ENCODE data around the gene NKPD1.
"Not testable (repeated sequence)": the region's sequence is repeated elsewhere in the genome, so short reads cannot be mapped to it uniquely, and the experiment has no call there.

NKPD1 gene

DNA sequence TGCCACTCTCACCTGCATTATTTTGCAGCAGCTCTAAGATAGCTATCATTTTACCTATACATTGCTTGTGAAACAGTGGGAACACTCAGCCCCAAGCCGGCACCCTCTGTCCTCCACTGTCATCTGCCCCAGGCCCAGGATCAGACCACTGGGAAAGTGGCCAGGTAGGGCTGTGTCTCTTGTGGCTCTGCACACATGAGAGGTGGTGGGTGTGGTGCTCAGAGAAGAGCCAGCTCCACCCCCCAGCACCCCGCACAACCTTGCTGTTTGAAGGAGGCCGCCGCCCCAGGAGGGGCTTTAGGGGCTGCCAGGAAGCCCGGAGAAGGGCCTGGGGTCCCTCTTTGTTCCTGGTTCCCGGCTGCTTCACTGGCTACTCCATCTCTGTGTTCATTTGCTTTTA lies 41.2 kb downstream of the NKPD1 start:
- no peak for FAIRE-seq
- DNase-seq (ENCODE audit: low spot score), result no peak

DNA sequence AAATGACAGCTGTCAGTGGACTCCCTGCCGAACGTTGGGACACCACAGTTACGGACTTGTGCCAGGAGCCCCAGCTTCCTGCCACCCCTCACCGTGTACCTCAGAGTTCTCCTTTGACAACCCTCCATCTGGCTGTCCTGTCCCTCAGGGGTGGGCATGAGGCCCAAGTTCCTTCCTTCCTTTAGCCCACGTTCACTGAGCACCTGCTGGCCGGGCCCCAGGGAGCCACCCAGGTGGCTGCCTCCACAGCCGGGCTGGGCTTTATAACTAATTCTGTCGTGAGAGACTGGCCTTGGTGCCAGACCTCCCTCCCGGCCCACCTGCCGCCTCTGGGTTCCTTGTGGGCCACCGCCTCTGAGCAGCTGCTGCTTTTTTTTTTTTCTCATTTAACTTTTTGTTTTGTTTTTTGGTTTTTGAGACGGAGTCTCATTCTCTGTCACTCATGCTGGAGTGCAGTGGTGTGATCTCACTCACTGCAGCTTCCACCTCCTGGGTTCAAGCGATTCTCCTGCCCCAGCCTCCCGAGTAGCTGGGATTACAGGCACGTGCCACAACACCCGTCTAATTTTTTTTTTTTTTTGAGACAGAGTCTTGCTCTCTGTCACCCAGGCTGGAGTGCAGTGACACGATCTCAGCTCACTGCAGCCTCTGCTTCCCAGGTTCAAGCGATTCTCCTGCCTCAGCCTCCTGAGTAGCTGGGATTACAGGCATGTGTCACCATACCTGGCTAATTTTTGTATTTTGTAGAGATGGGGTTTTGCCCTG lies 42.0 kb downstream of the NKPD1 start:
- FAIRE-seq; DNase-seq (ENCODE audit: low spot score): not testable (repeated sequence)

DNA sequence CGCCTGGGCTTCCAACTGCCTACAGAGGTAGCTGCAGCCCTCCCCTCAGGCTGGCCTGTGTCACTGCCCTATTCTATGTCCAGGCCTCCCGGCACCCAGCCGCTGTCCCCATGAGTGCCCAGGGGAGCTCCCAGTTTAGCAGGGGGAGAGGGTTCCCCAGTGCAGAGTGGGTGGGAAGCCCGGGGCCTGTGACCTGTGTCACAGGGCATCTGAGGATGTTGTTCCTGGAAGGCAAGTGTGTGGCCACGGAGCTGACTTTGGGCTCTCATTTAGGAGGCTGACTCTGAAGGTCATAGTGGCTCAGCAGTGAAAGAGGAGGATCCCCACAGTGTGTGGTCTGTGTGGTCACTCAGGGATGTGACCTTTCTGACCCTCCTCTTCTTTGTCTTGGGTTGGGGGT lies 42.7 kb downstream of the NKPD1 start:
- FAIRE-seq, result no peak

DNA sequence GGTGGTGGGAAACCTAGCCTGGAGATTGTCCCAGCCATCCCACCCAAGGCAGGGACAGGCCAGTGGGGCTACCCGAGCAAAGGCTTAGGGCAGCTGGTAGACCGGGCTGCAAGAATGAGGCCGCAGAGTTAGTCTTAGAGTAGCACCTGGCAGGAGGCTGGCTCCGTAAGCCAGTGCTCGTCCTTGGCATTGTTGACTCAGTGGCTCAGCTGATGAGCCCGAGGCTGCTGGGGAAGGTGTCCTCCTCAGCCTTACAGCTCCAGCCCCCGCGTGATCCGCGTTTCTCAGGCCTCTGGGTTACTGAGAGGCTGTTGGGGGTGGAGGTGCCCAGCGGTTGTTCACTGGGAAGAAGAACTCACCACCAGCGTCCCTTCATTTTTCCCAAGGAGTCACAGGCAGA lies 43.1 kb downstream of the NKPD1 start:
- FAIRE-seq (no peak), DNase-seq (ENCODE audit: low spot score) (no peak)

More for the DNA sequence above, 42.7 kb downstream of the NKPD1 start:
- DNase-seq (ENCODE audit: low spot score), result no peak

- FAIRE-seq (no peak), DNase-seq (ENCODE audit: low spot score) (no peak)
Measured at GRCh38 chr19:45117167-45117594, 43.6 kb downstream of the NKPD1 start.

DNA sequence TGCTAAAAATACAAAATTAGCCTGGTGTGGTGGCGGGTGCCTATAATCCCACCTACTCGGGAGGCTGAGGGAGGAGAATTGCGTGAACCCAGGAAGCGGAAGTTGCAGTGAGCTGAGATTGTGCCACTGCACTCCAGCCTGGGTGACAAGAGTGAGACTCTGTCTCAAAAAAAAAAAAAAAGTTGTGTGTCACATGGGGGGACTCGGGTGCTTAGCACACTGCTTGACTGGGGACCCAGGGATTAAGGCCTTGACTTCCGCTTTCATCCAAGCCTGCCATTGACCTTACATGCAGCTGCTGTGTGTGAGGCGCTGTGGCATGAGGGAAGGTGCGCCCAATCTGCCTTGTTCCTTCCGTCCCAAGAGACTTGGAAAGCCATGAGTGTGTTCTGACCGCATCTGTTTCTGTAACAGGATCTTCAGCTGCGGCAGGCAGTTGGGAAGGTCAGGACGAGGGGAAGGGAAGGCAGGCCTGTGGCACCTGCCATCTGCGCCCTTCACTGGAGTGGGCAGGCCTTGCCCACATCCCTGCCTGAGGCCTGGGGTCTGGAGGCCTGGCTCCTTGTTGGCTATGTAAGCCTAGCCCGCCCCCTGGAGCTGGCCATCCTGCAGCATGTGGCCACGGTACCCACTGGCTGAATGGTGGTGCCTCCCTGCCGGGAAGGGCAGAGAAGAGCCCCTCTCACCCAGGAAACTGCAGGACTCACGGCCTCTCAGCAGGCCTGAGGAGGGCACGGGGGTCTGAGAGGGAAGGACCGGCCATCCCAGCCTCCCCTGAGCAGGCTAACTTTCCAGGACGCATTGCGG lies 44.8 kb downstream of the NKPD1 start:
- DNase-seq (ENCODE audit: low spot score), result no peak
- FAIRE-seq, result no peak

- DNase-seq (ENCODE audit: low spot score), result no peak
Measured at GRCh38 chr19:45114116-45114515, 46.7 kb downstream of the NKPD1 start.

DNA sequence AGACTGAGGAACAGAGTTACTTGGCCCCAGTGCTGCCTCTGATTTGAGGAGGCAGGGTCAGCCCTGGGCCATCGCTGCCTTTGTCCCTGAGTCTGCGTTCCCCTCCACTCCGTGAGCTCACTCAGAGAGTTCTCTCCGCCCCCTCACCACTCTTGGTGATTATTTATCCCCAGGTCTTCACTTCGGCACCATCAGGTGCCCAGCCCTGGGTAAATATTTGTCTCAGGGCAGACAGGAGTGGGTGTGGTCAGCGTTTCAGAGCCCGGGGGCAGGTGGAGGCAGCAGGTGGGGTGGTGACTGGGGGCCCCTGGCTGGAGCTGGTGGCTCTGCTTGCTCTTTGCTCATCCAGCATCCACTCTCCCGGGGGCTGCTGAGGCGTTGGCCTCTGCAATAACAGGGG lies 47.2 kb downstream of the NKPD1 start:
- FAIRE-seq (no peak), DNase-seq (ENCODE audit: low spot score) (no peak)

More at GRCh38 chr19:45114116-45114515, 46.7 kb downstream of the NKPD1 start:
- no peak for FAIRE-seq

DNA sequence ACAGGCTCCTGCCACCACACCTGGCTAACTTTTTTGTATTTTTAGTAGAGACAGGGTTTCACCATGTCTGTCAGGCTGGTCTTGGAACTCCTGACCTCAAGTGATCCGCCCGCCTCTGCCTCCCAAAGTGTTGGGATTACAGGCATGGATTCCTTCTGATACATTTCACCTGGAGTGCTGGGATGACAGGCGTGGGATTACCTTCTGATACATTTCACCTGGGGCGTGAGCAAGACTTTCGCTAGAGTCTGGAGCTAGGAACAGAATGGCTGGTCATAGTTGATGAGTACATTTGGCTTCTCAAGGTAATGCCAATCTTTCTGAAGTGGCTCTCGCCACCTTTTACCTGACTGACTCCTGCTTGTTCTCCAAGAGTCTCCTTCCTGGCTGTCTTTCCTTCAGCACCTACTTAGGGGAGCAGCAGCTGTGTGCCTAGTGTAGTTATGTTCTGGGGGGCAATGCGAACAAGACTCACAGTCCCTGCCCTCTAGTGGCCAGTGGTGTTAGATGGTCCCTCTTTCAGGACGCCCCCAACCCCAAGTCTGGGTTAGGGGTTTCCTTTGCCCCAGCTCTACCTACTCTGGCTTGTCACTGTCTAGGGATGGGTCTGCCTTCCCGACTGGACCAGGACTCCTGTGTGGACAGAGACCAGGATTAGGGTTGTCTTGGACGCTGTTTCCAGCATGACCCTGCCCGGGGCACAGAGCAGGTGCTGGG lies 48.5 kb downstream of the NKPD1 start:
- DNase-seq (ENCODE audit: low spot score), result no peak
- FAIRE-seq, result no peak
